Measurements from ENCODE around the gene SLC4A11.

DNA sequence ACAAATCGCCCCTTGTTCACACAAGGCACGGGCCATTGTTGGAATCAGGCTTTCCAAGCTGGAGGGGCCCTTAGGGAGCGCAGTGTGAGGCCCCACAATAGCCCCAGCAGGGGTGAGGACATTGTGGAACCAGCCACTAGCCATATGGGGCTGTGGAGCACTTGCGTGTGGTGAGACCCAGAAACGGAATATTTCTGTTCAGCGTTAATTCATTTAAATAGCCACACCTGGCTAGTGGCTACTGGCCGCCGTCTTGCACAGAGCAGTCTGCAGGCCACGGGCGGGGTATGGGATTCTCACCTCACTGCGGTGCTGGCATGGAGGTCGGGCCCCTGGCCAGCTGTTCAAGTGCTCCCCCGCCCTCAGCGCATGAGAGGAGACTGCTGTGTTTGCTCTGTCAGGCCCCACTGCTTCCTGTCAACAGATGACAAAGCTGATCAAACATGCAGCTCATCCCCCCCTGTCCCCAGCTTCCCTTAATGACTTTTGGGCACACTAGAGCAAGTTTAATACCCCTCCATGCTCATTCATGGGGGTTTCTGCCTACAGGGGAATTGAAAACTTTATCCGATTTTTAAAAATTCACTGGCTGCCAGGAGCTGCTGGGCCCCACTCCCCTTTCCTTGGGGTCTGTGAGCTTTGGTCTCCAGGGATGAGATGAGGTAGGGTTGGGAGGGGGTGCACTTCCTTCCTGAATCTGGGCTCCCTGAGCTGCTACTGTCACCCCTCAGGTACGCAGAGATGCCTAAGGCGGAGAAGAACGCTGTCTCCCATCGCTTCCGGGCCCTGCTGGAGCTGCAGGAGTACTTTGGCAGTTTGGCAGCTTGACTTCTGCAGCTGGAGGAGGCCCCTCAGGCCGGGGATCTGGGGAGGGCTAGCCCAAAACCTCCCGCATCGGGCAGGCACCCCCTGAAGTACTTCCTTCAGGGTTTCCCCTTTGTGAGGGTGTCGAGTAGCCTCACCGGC is 16.1 kb downstream of the SLC4A11 start:
- TF ChIP-seq, protein P1, sequence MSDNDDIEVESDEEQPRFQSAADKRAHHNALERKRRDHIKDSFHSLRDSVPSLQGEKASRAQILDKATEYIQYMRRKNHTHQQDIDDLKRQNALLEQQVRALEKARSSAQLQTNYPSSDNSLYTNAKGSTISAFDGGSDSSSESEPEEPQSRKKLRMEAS (IDR thresholded peaks at IDR 0.05; ENCODE audit: low read depth, low read length), result no peak
- TF ChIP-seq, protein P2, sequence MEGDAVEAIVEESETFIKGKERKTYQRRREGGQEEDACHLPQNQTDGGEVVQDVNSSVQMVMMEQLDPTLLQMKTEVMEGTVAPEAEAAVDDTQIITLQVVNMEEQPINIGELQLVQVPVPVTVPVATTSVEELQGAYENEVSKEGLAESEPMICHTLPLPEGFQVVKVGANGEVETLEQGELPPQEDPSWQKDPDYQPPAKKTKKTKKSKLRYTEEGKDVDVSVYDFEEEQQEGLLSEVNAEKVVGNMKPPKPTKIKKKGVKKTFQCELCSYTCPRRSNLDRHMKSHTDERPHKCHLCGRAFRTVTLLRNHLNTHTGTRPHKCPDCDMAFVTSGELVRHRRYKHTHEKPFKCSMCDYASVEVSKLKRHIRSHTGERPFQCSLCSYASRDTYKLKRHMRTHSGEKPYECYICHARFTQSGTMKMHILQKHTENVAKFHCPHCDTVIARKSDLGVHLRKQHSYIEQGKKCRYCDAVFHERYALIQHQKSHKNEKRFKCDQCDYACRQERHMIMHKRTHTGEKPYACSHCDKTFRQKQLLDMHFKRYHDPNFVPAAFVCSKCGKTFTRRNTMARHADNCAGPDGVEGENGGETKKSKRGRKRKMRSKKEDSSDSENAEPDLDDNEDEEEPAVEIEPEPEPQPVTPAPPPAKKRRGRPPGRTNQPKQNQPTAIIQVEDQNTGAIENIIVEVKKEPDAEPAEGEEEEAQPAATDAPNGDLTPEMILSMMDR (IDR thresholded peaks at IDR 0.05; ENCODE audit: low read depth, low read length), result no peak
- TF ChIP-seq POLR2A (IDR thresholded peaks at IDR 0.05; ENCODE audit: extremely low read depth, insufficient read length), result no peak
- TF ChIP-seq MYC (IDR thresholded peaks at IDR 0.05; ENCODE audit: low read depth, low read length), result no peak
